Activated CD4-positive, CD25-positive, alpha-beta regulatory T cell treated with anti-CD3 and anti-CD28 coated beads, Interleukin-2, amount 50 U/mL, for 24 hours (primary cell): ENCODE measurements around the gene POU3F2.

ENCODE experiments used
- ATAC-seq, 2 donors: fragments of 150-1000 bp; cut with Tn5 transposase; one replicate each; pipeline ENCODE4 v1.10.0; 2021; ENCODE audit warnings: mild to moderate bottlenecking in 1 of 2, moderate library complexity in 1 of 2

POU3F2 gene

DNA sequence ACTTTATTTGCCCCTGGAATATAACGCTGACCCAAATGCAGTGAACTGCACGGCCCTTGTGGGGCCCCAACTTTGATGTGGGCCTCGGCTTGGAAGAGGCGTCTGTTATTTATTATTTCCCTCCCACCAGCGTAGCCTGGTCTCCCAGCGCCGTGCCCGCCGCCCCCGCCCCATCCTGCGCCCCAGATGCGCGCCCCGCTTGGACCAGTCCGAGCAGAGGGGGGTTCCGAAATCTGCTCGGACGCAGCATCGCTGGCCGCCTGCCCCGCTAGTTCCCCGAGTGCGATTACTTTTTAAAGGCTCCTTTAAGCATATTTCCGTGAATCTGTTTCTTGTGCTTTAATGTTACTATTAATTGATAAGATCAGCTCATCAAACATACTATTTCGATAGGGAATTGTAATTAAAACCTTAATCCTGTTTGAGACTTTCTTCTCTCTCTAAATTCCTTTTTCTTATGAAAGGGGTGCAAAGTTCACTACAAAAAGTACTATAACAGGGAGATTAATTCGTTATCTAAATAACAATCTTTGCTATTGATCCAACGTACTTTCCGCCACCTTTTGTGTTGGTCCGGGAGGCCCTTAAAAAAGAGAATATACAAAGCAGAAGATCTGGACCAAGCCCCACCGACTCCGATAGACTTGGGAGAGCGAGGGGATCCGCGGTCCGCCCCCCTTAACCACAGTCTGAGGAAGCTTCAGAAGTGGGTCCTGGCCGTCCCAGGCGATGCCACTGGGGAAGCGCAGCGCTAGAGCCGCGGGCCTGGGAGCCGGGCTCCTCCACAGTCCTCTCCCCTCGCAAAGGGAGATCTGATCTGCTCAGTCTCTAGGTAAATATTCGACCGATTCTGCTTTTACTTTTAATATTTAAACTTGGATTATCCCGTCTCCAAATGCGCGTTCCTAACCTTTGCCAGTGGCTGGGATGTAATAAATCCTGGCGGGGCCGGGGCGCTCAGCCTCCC is 10.2 kb downstream of the POU3F2 start:
- no peak for ATAC-seq

GRCh38 chr6:98845211-98846020 is 11.0 kb downstream of the POU3F2 start:
- ATAC-seq = peak; percentile 52 to 68

DNA sequence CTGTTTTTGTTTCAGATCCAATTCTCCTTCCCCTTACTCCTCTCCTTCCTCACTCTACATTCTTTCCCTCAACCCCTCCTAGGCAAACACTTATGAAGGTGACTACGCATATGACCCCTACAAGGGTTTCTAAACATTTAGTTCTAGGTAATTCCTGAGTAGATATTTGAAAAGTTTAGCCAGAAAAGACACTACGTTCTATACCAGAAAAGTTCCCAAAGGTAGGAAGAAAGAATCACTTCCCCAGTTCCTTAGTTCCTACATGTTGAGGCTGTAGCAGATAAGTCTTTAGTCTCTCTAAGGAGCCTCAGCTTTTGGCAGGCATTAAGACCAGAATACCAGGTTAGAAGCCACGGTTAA is 11.6 kb downstream of the POU3F2 start:
- no peak for ATAC-seq

DNA sequence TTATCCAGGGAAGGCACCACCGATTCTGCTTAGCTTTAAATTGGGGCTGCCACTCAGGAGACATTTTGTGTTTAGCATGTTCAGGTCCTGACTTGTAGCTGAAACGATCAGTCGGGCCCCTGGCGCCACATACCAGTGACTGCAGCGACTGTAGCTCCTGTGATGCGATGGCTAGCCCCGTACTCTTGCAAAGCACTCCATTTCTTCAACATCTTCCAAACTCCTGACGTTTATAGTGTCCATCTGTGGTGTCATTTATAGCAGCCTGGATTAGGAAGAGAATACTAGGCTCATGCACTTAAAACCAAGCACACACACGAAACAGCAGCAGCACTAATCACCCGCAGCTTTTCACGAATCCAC is 13.0 kb downstream of the POU3F2 start:
- no peak for ATAC-seq

DNA sequence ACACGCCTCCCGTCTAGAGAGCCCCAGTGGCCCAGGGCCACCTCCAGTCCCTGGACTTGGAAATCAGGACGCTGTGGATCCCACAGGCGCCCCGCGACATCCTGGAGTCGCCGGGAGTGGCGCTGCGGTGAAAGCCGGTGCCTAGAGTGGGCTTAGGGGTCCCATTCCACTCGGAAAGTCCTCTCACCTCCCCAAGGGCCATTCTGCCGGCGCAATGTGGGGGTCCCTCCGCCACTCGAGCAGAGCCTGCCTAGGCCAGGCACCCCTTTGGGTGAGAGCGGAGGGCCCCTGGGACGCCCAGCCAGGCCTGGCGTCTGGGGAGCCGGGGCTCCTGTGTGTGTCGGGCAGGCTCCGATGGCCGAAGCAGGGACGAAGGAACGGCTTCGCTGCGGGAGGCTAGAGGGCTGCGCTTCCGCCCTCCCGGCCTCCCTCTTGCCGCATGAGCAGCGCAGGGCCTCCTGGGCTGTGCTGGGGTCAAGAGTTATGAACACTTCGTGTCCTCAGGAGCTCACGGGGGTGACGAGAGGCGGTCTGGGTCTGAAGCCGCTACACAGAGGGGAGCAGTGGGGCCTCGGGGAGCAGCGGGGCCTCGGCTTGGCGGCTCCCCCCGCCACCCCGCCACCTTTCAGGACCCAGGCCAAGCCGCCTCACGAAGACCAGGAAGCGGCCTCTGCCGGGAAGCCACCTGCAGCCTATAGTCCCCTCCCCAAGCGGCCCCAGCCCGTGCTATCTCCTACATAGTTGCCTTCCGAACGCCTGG is 13.6 kb downstream of the POU3F2 start:
- no peak for ATAC-seq

- ATAC-seq = no peak
Observed at GRCh38 chr6:98848539-98849242, 14.3 kb downstream of the POU3F2 start.

GRCh38 chr6:98864497-98864896 is 30.1 kb downstream of the POU3F2 start:
- ATAC-seq = no peak

DNA sequence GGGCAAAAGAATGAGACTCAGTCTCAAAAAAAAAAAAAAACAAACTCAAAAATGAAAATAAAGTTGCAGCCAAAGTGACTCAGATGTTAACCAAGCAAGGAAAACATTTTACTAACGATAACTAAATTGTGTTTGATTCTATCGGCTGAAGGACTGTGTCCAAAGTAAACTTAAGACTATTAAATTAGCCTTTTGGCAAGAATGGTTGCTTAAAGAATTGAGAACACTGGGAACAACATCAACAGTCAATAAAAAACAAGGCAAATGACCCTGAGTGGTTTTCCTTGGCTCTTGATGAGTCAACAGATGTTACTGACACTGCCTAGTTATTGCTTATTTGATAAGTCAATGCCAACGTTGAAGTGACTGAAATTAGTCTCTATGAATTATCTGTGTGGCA is 36.7 kb downstream of the POU3F2 start:
- no peak for ATAC-seq

GRCh38 chr6:98871821-98872220 is 37.4 kb downstream of the POU3F2 start:
- ATAC-seq = no peak

DNA sequence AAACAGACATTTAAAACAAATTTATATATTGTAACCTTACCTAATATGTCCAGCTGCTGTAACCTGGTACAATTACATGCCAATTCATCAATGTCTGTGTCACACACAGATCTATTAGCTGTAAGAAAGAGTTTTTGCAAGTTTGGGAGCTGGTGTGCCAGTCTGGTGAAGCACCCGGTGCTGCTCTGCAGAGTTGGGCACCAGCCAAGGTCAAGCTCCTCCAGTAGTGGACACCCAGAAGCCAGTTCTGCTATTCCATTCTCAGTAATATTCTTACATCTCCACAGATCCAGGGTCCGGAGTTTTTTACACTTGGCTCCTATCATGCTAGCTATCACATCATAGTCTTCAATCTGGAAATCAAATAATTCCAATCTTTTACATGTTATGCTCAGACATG is 41.0 kb downstream of the POU3F2 start:
- ATAC-seq = no peak

- no peak for ATAC-seq
Observed at GRCh38 chr6:98877250-98877649, 42.9 kb downstream of the POU3F2 start.

GRCh38 chr6:98880486-98880885 is 46.1 kb downstream of the POU3F2 start:
- peak in 1 of 2 donors; percentile 21 for ATAC-seq

GRCh38 chr6:98885330-98885729 is 51.0 kb downstream of the POU3F2 start:
- ATAC-seq = no peak

DNA sequence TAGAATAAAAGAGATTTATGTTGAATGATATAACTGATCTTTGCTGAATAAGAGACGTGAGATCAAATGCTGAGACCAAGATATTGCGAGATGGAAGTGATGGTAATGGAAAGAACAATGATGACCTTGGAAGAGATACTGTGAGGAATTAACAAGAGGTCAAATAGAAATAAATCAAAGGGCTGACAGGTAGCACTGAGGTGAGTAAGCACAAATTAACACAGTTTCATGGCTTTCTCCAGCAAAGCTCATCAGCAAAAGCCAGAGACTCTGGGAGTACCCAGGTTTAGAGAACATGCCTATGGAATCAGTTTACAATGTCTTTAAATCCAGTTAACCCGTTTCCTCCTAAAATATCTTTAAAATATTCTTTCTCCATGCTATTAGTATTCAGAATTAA is 53.3 kb downstream of the POU3F2 start:
- ATAC-seq = no peak
